ENCODE measurements around the gene TUFM.
"Not testable (repeated sequence)": the region's sequence is repeated elsewhere in the genome, so short reads cannot be mapped to it uniquely, and the experiment has no call there.

The TUFM gene

DNA sequence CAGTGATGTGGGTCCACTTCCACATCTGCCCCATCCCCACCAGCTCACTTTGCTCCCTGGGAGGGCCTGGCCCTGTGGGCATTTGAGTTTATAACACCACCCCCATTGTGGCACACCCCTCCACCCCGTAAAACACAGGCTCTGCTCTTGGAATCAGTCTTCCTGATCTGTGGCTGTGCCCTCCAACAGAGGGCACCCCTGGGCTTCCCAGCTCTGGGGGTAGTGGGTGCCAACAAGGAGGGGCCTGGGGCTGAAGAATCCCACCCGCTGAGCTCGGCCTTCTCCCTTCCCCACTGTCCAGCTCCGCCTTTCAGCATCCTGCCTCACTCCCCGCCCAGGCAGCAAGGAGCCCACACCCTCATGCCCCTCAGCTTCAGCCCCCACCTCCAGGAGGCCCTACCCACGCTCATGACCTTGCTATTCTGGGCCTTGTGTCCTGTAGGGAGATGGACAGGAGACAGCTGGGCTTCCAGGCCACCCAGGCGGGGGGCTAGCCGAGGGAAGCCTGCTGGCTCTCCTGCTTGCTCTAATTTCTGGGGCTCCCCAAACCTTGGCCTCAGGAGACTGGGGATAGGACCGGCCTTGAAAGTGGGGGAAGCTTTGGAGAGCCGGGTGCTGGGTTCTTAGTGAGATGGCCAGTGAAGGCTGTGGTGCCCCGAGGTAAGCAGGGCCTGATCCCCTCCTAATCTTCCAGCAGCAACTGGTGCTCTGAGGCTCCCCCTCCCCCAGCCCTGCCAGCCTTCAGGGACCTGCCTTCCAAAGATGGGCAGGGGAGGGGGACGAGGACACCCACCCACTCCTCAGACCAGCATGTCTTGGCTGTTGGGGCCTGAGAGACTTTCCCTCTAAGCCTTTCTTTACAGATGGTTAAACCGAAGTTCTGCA lies 29.2 kb upstream of the TUFM start:
- no peak for DNase-seq (ENCODE audit: low read depth)

- no peak for DNase-seq (ENCODE audit: low read depth)
Observed at GRCh38 chr16:28874406-28874805, 28.3 kb upstream of the TUFM start.

- peak; percentile 44 for DNase-seq (ENCODE audit: low read depth)
Observed at GRCh38 chr16:28873543-28874201, 27.5 kb upstream of the TUFM start.

DNA sequence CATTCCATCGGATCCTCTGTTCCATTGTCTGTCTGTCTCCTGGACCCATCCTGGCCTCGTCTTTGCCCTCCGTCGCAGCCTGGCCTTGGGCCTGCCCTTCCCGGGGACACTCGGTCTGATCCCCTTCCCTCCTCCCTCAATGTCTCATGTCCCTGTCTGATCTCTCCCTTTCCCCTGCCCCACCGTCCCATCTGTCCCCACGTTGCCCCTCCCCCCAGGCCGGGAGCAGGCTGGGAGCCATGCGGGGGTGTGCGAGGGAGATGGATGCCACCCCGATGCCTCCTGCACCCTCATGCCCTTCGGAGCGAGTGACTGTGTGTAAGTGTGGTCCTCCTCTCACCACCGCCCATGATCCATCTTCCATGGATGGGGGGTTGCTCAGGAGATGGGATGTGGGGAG lies 26.8 kb upstream of the TUFM start:
- no peak for DNase-seq (ENCODE audit: low read depth)

- no peak for DNase-seq (ENCODE audit: low read depth)
Observed at GRCh38 chr16:28869201-28869600, 23.1 kb upstream of the TUFM start.

GRCh38 chr16:28867646-28868045 lies 21.5 kb upstream of the TUFM start:
- DNase-seq (ENCODE audit: low read depth): not testable (repeated sequence)

- DNase-seq (ENCODE audit: low read depth): no peak
Observed at GRCh38 chr16:28867241-28867640, 21.1 kb upstream of the TUFM start.

- no peak for DNase-seq (ENCODE audit: low read depth)
Observed at GRCh38 chr16:28866454-28866804, 20.3 kb upstream of the TUFM start.

DNA sequence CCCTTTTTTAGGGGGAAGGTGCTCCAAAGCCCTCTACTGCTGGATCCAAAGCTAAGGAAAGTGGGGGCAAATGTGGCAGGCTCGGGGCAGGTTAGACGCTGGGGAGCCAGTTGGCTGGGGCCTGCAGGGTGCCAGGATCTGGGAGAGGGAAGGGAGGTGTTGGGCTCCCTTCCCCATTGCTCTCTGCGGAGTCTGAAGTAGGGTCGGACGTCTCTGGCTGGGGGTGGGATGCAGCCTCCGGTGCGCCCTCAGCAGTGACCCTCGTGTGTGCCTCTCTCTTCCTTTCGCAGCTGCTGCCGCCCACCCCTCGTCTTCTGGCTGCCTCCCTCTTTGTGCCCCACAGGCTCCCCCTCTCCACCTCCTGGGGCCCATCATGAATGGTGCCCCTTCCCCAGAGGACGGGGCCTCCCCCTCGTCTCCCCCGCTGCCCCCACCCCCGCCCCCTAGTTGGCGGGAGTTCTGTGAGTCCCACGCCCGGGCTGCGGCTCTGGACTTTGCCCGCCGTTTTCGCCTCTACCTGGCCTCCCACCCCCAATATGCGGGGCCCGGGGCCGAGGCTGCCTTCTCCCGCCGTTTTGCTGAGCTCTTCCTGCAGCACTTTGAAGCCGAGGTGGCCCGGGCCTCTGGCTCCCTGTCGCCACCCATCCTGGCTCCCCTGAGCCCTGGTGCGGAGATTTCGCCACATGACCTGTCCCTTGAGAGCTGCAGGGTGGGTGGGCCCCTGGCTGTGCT lies 19.7 kb upstream of the TUFM start:
- no peak for DNase-seq (ENCODE audit: low read depth)

GRCh38 chr16:28865001-28865688 lies 19.0 kb upstream of the TUFM start:
- DNase-seq (ENCODE audit: low read depth): no peak

GRCh38 chr16:28863929-28864793 lies 18.0 kb upstream of the TUFM start:
- DNase-seq (ENCODE audit: low read depth): no peak

DNA sequence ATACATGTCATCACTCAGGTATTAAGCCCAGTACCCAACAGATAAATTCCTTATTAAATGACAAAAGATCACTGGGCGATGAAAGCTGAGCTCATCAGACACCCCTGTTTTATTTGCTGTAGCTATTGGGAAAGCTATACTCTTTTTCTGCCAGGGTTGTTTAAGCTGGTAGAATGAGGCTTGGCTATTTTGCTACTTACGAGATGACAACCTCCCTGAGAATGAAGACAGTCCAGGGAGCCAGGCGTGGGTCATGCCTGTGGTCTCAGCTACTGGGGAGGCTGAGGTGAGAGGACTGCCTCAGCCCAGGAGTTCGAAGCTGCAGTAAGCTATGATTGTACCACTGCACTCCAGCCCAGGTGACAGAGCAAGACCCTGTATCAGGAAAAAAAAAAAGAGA lies 13.2 kb upstream of the TUFM start:
- no peak for DNase-seq (ENCODE audit: low read depth)

GRCh38 chr16:28858421-28858820 lies 12.3 kb upstream of the TUFM start:
- DNase-seq (ENCODE audit: low read depth): no peak

DNA sequence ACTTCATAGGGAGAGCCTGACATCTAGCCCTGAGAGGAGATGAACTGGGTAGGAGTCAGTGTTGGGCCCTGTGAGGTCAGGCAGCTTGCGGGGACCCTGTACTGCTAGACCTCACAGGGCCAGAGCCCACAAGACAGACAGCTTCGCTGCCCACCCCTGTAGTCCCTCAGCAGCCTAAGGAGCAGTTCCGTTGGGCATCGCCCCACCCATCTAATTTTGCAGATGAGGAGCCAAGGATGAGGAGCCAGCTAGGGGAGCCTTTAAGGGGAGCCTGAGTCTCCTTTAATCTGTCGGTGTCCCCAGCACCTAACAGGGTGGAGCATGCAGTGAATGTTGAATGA lies 755 bp upstream of the TUFM start:
- DNase-seq (ENCODE audit: low read depth): no peak

DNA sequence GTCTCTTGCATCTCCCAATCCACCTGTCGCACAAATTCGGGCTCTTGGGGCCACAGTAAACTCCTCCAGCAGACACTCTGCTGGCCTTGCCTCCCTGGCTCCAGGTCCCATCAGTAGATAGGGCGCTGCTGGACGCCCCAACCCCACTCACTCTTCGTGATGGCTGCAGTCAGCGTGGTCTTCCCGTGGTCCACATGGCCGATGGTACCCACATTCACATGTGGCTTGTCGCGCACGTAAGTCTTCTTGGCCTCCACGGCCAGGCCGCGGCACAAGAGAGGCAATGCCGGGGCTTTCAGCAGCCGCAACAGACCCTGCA lies 428 bp downstream of the TUFM start:
- no peak for DNase-seq (ENCODE audit: low read depth)

- no peak for DNase-seq (ENCODE audit: low read depth)
Observed at GRCh38 chr16:28845293-28845692, 855 bp downstream of the TUFM start.

DNA sequence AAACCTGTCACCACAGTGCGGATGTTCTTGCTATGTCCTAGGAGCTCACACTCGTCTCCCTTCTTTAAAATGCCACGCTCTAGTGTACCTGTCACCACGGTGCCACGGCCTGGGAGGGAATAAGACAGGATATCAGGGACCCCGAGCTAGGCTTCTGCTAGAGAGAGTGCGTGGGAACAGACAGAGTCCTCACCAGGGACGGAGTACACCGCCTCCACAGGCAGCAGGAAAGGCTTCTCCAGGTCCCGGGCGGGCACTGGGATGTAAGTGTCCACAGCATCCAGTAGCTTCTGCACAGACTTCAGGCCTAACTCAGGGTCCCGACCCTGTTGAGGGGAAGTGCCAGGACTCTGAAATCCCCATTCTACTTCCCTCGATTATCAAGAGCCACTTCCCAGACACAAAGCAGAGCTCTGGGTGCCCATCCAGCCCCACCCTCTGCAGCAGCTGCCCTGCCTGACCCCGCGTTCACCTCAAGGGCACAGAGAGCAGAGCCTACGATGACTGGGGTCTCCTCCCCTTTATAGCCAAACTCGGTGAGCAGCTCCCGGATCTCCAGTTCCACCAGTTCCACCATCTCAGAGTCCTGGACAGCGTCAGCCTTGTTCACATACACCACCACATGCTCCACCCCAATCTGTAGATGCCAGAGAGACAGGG lies 1.8 kb downstream of the TUFM start:
- no peak for DNase-seq (ENCODE audit: low read depth)

GRCh38 chr16:28843766-28844165 lies 2.4 kb downstream of the TUFM start:
- no peak for DNase-seq (ENCODE audit: low read depth)

GRCh38 chr16:28842696-28843095 lies 3.5 kb downstream of the TUFM start:
- DNase-seq (ENCODE audit: low read depth): no peak

DNA sequence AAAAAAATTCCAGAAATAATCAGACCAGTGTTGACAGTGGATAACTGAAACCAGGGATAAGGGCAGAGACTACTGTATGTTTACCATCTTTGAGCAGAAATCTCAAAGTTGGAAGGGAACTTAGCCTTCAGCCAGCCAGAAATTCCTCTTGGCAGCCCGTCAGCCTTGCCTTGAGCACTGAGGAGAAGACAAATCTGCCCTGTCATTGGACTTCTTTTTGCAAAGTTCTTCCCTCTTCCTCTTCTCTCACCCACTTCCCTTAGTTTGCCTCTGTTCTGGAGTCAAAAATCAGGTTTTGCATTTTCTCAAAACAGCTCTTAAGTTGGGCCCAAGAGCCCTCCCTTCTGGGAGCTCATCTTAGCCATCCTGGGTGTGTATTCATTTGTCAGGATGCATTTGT lies 6.2 kb downstream of the TUFM start:
- DNase-seq (ENCODE audit: low read depth): no peak

- DNase-seq (ENCODE audit: low read depth): no peak
Observed at GRCh38 chr16:28839004-28839639, 7.0 kb downstream of the TUFM start.
